Sigmoid colon (tissue), 7 donors: ENCODE measurements around the gene KRT81. TPM values are rescaled to one million over a fixed set of nuclear protein-coding genes. Genes with fewer than 3 reads are reported as not detected.

Experiments used
- DNase-seq: peaks from one replicate; pipeline ENCODE4 v3.0.0-alpha.2; 2019
- H3K27ac ChIP-seq, 4 donors: fragments of 200-600 bp; sonication (generic); one replicate each; pipeline ENCODE4 v1.5.1; 2016 to 2019; ENCODE audit warnings: mild to moderate bottlenecking in 1 of 4
- H3K27me3 ChIP-seq, 3 donors: fragments of 200-600 bp; sonication (generic); one replicate each; pipeline ENCODE4 v1.5.1; 2019; ENCODE audit warnings: mild to moderate bottlenecking in 1 of 3
- H3K36me3 ChIP-seq, 4 donors: fragments of 200-600 bp; sonication (generic); one replicate each; pipeline ENCODE4 v1.5.1; 2016 to 2019
- H3K4me1 ChIP-seq, 4 donors: fragments of 200-600 bp; sonication (generic); one replicate each; pipeline ENCODE4 v1.5.1; 2017 to 2019
- H3K4me3 ChIP-seq, 4 donors: fragments of 200-600 bp; sonication (generic); one replicate each; pipeline ENCODE4 v1.5.1; 2017 to 2019; ENCODE audit warnings: mild to moderate bottlenecking in 2 of 4, moderate library complexity in 1 of 4
- H3K9me3 ChIP-seq, 4 donors: fragments of 200-600 bp in 3 of 4; sonication (generic) in 3 of 4; one replicate each; pipeline versions ENCODE4 v1.5.1 to v1.6.1; 2013 to 2019
- CTCF ChIP-seq, 4 experiments: fragments of 450-650 bp in 3 of 4; fragments of 200-600 bp in 1 of 4; IDR thresholded peaks; one replicate each; pipeline ENCODE4 v1.5.1; 2016 to 2019; ENCODE audit warnings: antibody characterized with exemption in 4 of 4, mild to moderate bottlenecking in 3 of 4, moderate library complexity in 2 of 4
- EP300 ChIP-seq, 4 donors: sonication (generic); formaldehyde crosslinking; IDR thresholded peaks; one replicate each; pipeline ENCODE4 v1.6.1; 2017; ENCODE audit warnings: antibody characterized with exemption in 4 of 4
- POLR2A ChIP-seq, 2 donors: fragments of 450-650 bp; IDR thresholded peaks; one replicate each; pipeline ENCODE4 v1.6.1; 2016; ENCODE audit warnings: antibody characterized with exemption in 2 of 2, mild to moderate bottlenecking in 2 of 2, moderate library complexity in 2 of 2
- POLR2AphosphoS5 ChIP-seq, 4 donors: sonication (generic); formaldehyde crosslinking; IDR thresholded peaks; one replicate each; pipeline ENCODE4 v1.6.1; 2017; ENCODE audit warnings: antibody characterized with exemption in 4 of 4
- WGBS, 2 donors: extraction: QIAGEN DNeasy Blood & Tissue Kit; methylation state at CpG; one replicate each; pipeline ENCODE4 v1.1.7; 2013; 5-methylcytosine and 5-hydroxymethylcytosine counted together
- intact Hi-C: fragments of 100-400 bp; cut with DNase I; formaldehyde crosslinking; loops from one replicate; pipeline ENCODE4 v1.15.1; 2023
- polyA plus RNA-seq, 3 donors: library from polyadenylated mRNA; stranded (reverse); fragments of 200-250 nt; gene quantifications; one replicate each; pipeline ENCODE4 v1.2.3, GENCODE V29; 2013
- total RNA-seq, 4 donors: library from RNA; depleted of rRNA; stranded (reverse); fragments of >200 nt; gene quantifications; one replicate each; pipeline ENCODE4 v1.1.0, GENCODE V29; 2016
- donor health status: healthy with polysubstance abuse.
- donor health status: Bipolar disorder and iron deficiency.
- donor health status: healthy.

KRT81 gene
- total and polyA plus RNA-seq, 7 donors: 0.14 to 0.17 TPM; not detected in 5

GRCh38 chr12:52245962-52246569 is 45.3 kb downstream of the KRT81 start:
- peak overlapping the region in 2 of 4 donors; percentile 82 to 84 for H3K27ac ChIP-seq
- H3K4me1 ChIP-seq: peaks cover 0 to 69% (median 54%) of the 10 kb centered on the region in 4 donors
- WGBS, 2 donors: 86 to 91% methylated on average over 7 of the region's 7 CpGs
- H3K36me3 ChIP-seq: no peaks in the 10 kb centered on the region
- H3K4me3 ChIP-seq: no peak overlapping the region
- DNase-seq: peak; percentile 34
- intact Hi-C loops: loop anchor here (1.0 kb wide), 1 partner anchor 33 kb away; no protein-coding TSS in a partner anchor
- no peaks in the 10 kb centered on the region for H3K9me3 ChIP-seq
- TF ChIP-seq EP300 (IDR thresholded peaks at IDR 0.05) (no peak), CTCF (IDR thresholded peaks at IDR 0.05) (no peak), POLR2AphosphoS5 (IDR thresholded peaks at IDR 0.05) (no peak), POLR2A (IDR thresholded peaks at IDR 0.05) (no peak)
- no peaks in the 10 kb centered on the region for H3K27me3 ChIP-seq

GRCh38 chr12:52245259-52245961 is 45.9 kb downstream of the KRT81 start:
- TF ChIP-seq CTCF (IDR thresholded peaks at IDR 0.05) (no peak), EP300 (IDR thresholded peaks at IDR 0.05) (no peak), POLR2AphosphoS5 (IDR thresholded peaks at IDR 0.05) (peak in 2 of 4 donors; percentile 57 to 58), POLR2A (IDR thresholded peaks at IDR 0.05) (no peak)
- Histone ChIP-seq H3K27ac (peak overlapping the region in 3 of 4 donors; percentile 50 to 84 (median 82)), H3K4me1 (peaks cover 0 to 69% (median 54%) of the 10 kb centered on the region in 4 donors), H3K36me3 (no peaks in the 10 kb centered on the region), H3K9me3 (no peaks in the 10 kb centered on the region), H3K4me3 (no peak overlapping the region), H3K27me3 (no peaks in the 10 kb centered on the region)
- intact Hi-C loops: loop anchor here (1.0 kb wide), 1 partner anchor 34 kb away; no protein-coding TSS in a partner anchor
- WGBS, 2 donors: 93% methylated on average over 20 of the region's 20 CpGs
- peak; percentile 64 for DNase-seq

- intact Hi-C loops: no loop called here
- WGBS, 2 donors: 65 to 86% methylated on average over 3 of the region's 3 CpGs
- peaks cover 0 to 64% (median 51%) of the 10 kb centered on the region in 4 donors for H3K4me1 ChIP-seq
- DNase-seq: peak; percentile 71
- TF ChIP-seq CTCF (IDR thresholded peaks at IDR 0.05) (no peak), POLR2AphosphoS5 (IDR thresholded peaks at IDR 0.05) (peak in 3 of 4 donors; percentile 44 to 57 (median 56)), POLR2A (IDR thresholded peaks at IDR 0.05) (no peak), EP300 (IDR thresholded peaks at IDR 0.05) (peak in 1 of 4 donors; percentile 28)
- no peaks in the 10 kb centered on the region for H3K27me3 ChIP-seq
- H3K9me3 ChIP-seq: no peaks in the 10 kb centered on the region
- H3K27ac ChIP-seq: peak overlapping the region; percentile 24 to 84 (median 66)
- no peak overlapping the region for H3K4me3 ChIP-seq
- no peaks in the 10 kb centered on the region for H3K36me3 ChIP-seq
Observed at GRCh38 chr12:52244615-52244994, 46.7 kb downstream of the KRT81 start.

- Histone ChIP-seq H3K4me1 (peaks cover 0 to 58% (median 46%) of the 10 kb centered on the region in 4 donors), H3K36me3 (no peaks in the 10 kb centered on the region), H3K27ac (peak overlapping the region; percentile 24 to 84 (median 66)), H3K27me3 (no peaks in the 10 kb centered on the region), H3K9me3 (no peaks in the 10 kb centered on the region), H3K4me3 (no peak overlapping the region)
- peak in 1 of 4 donors; percentile 14 for TF ChIP-seq EP300 (IDR thresholded peaks at IDR 0.05)
- TF ChIP-seq POLR2AphosphoS5 (IDR thresholded peaks at IDR 0.05): peak in 2 of 4 donors; percentile 16 to 66
- TF ChIP-seq CTCF (IDR thresholded peaks at IDR 0.05): no peak
- 35 to 43% methylated on average over 12 of the region's 12 CpGs for WGBS, 2 donors
- intact Hi-C loops: no loop called here
- peak; percentile 92 for DNase-seq
Observed at GRCh38 chr12:52243856-52244614, 47.3 kb downstream of the KRT81 start.
